GM21381 (cell line): Measurements from ENCODE around the gene PCBP4.
"Not testable (repeated sequence)": the region's sequence is repeated elsewhere in the genome, so short reads cannot be mapped to it uniquely, and the experiment has no call there.

Source experiments
- ATAC-seq: cut with Tn5 transposase; IDR thresholded peaks from one replicate; pipeline ENCODE4 v1.9.1; 2021; ENCODE audit warnings: mild to moderate bottlenecking, moderate library complexity; ENCODE audit not compliant: unreplicated experiment

Gene PCBP4

DNA sequence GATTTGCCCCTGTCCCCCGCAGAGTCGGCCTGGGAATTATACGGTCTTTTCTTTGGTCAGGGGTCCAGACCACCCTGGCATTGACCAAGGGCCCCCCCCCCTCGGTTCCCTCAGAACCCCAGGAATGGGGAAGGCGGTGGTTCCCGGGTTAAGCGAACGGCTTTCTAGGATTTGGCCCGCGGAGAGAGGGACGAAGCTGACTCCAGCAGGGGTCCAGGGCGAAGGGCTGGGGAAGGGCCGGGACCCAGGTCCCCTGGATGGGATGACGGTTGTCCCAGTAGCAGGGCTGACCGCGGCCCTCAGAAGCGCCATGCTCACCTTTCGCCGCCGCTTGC lies 25.8 kb downstream of the PCBP4 start:
- no peak for ATAC-seq

DNA sequence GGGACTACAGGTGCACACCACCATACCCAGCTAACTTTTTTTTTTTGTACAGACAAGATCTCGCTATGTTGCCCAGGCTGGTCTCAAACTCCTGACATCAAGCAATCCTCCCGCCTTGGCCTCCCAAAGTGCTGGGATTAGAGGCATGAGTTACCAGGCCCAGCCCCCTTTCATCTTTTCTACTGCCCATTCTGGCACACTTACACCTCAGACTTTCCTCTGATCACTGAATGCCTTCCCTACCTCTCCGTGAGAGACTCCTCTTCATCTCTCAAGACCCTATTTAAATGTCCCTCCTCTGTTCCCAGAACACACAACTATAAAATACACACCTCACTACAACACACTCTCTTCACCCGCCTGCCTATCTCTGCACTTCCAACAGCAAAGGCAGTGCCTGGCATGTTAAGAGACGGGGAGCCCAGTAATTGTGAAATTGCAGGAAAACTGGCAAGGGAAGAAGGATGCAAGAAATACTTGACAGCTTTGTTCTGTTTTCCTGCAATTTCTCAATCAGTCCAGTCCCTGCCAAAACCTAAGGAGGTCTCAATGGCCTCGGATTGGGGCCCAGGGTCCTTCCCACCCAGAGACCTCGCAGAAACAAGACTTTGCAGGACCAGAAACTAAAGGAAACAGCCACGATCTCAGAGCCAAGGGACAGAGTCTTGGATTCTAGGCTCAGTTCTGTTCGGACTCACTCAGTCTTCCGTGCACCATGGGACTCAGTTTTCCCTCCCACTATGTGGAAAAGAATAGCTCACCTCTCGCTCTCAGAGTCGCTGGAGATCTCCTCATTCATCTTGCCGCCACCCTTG lies 26.4 kb downstream of the PCBP4 start:
- ATAC-seq: no peak

GRCh38 chr3:51938780-51939425 lies 28.4 kb downstream of the PCBP4 start:
- no peak for ATAC-seq

GRCh38 chr3:51937611-51938450 lies 29.4 kb downstream of the PCBP4 start:
- ATAC-seq: no peak

GRCh38 chr3:51937014-51937413 lies 30.2 kb downstream of the PCBP4 start:
- ATAC-seq: no peak

DNA sequence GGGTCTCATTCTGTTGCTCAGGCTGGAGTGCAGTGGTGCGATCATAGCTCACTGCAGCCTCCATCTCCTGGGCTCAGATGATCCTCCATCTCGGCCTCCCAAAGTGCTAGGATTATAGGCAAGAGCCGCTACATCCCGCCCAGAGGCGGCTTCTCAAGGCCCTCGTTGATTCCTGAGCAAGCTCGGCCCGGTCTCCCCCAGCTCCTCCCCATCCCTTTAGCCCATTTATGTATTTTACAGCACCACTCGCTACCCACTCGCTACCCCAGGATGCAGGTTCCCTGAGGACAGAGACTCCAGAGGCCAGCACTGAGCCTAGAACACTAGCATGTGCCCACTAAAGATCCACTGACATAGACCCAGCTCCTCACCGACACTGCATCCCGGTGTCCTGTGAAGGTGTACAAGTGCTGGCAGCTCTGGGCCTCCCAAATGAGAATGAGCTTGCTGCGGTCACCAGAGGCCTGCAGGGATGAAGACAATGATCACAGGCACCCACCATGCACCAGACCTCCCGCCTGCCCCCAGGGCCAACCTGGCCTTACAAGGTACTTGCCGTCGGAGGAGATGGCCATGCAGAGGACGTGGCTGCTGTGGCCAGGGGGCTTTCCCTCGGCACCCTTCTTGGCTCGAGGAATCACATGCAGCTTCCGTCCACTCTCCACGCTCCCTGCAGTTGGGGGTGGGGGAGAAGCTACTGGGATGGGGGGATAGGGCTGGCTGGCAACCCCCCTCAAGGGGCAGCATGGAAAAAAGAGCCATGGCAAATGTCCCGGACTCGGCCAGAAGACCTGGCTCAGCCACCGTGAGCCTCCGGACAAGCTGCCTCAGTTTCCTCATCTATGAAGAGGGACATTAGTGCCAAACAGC lies 31.1 kb downstream of the PCBP4 start:
- ATAC-seq: no peak

GRCh38 chr3:51934991-51935885 lies 32.0 kb downstream of the PCBP4 start:
- no peak for ATAC-seq

DNA sequence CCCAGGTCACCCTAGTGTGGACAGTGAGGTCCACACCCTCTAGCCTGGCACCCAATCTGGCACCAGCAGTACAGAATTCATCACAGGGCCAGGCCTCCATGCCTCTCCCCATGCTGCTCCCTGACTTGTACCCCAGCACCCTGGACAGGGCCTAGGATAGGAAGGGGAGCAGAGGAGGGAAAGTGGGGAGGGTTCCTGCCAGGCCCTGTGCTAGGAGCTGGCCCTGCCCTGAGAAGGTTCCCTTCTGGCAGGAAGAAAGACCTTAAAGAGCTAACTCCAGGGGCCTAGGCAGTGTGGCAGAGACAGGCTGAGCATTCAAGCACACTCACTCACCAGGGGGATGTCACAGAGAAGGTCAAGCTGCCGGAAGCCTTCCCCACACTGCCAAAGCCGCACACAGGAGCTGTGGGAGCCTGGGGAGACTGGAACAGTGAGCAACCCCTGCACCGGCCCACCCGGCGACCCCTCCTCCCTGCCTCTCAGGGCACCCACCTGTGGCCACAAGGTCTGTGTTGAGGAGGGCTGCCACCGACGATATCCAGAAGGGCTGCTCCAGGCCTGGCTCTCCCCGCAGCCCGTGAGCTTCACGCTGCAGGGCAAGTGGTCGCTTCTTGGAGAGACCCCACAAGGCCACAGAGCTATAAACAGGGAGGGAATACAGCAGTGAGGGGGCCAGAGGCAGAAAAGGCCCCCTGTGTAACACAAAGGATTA lies 33.0 kb downstream of the PCBP4 start:
- no peak for ATAC-seq

DNA sequence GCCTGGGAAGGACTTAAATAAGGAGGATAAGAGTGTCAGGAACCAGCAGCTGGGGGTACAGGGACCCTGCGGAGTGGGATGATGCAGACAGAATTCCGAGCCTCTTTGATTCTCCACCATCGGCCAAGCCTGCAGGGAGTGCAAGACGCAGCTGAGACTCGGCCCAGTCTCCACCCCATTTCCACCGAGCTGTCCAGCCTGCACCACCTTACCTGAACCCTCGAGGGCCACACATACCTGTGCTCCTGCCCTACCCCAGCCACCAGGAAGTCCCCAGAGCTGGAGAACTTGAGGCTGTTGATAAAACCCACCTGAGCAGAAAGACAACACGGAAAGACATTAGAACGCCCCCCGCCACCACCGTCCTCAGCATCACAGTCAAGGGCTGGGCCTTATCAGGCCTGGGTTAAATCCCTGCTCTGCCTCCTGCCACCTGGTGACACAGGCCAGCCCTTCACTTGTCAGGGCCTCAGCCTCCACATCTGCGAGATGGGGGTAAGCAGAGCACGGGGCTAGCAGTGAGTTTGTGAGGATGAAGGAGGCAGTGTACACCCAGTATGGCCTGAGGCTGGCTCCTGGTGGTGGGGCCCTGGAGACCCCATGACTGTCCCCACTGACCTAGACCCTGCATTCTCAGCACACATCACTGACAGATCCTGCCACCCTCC lies 33.6 kb downstream of the PCBP4 start:
- no peak for ATAC-seq

DNA sequence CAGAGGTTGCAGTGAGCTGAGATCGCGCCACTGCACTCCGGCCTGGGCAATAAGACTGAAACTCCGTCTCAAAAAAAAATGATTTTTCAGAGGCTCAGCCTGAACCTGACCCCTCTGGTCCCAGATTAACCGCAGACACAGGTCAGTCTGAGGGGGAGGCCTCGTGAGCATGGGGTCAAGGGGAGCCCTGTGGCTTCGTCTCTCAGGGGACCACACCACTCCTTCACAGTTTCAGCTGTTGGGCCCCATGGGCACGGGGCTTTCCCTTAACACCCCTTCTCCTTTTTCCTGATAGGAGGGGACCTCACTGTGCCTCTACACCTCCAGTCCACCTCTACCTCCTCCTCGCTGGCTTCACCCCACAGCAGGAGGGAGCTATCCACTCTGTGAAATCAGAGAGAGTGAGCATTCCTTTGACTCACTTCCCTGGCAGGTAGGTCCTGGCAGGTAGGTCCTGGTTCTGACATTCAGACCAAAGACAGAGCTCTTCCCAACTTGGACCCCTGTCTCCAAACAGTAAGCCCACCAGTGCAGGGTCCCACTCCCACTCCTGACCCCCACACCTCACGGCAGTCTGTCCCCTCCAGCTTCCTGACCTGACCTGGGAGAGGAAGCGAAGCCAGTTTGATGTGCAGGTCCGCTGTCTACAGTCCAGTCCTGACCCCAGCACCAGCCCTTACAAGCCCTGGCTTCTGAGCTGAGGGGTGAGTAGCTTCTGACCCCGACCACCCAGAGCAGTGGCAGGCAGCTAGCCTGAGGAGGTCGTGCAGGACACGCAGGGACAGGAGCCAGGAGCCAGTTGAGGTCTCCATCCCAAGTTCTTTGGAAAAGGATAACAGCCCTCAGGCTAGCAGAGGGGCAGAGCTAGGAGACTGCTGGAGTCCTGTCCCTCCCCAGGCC lies 34.5 kb downstream of the PCBP4 start:
- ATAC-seq: no peak

DNA sequence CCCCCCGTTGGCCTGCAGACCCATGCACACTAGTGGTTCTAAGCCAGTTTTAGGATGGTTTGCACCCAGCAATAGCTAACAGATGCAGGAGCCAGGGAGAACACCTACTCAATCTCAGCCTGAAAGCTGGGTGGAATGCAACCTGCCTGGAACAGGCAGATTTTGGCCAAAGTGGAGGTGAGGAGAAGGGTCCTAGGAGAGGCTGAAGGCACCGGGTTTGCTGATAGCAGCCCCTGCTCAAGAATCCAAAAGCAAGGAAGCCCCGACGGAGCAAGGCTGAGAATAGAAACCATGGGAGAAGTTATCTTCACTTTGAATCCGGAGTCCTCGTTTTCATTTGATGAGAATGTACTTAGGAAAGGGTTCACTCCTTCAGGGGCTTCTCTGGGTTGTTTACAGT lies 35.5 kb downstream of the PCBP4 start:
- ATAC-seq: no peak

DNA sequence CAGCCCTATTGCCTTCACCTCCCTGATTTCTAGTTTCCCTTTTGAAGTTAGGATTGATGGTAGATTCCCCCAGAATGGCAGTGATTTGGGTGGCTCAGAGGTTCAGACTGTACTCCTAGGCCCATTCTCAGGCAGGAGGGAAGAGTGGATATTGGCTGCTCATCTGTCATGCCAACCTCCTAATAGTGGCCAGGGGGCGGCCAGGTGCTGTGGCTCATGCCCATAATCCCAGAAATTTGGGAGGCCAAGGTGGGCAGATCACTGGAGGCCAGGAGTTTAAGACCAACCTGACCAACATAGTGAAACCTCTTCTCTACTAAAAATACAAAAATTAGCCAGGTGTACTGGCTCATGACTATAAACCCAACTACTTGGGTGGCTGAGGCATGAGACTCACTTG lies 36.8 kb downstream of the PCBP4 start:
- ATAC-seq: no peak

DNA sequence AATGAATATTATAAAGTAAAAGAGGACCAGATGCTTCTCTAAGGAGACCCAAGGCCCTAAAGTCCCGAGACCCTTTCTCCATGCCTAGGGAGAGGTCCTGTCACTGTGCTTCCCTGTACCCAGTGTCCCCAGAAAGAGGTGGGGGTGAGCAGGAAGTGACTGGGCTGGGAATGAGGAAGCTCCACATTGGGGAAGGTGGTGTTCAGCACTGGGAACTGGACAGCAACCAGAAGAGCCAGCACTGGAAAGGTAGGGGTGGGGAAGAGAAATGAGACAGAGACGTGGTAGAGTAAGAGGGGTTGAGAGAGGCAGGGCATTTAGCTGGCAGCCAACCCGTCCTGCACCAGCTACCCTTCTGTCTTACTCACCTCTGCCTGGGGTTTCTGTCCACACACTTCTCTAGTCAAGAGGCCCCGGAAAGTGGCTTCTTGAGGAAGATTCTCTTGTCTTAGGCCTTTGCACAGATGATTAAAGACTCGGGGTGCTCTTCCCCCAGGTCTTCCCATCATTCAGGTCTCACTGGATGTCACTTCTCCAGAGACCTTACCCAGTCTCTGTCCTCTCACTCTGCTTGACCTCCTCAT lies 37.7 kb downstream of the PCBP4 start:
- no peak for ATAC-seq

DNA sequence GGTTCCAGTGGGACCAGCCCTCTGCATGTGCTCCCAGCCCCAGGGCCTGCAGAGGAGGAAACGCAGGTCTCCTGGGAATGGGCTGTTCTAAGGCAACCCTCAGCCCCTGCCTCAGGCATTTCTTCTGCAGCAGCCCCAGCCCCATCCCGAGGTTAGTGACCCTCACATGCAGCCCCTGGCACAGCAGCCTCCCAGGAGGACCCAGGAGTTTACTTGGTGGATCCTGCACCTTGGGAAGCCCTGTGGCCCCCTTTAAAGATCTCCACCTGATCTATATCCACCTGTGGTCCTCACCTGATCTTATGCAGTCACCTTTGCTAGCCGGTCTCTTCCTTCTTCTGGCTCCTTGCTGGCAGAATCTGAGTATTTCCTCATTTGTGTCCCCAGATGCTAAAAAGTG lies 38.3 kb downstream of the PCBP4 start:
- not testable (repeated sequence) for ATAC-seq

GRCh38 chr3:51928438-51928837 lies 38.8 kb downstream of the PCBP4 start:
- no peak for ATAC-seq

GRCh38 chr3:51927061-51927977 lies 39.9 kb downstream of the PCBP4 start:
- ATAC-seq: no peak
